Loucy (cell line): Measurements from ENCODE around the gene CGN.

Source experiments
- H2AFZ ChIP-seq: fragments of 200-600 bp; sonication (generic); 2 replicates; pipeline ENCODE4 v1.6.0; 2016; ENCODE audit warnings: antibody characterized with exemption, mild to moderate bottlenecking, low read length, moderate library complexity
- H3F3A ChIP-seq: fragments of 200-600 bp; 2 replicates; pipeline ENCODE4 v1.6.0; 2016; ENCODE audit warnings: antibody characterized with exemption, low read depth, mild to moderate bottlenecking
- H3K27me3 ChIP-seq: fragments of 200-600 bp; sonication (generic); 2 replicates; pipeline ENCODE4 v1.6.1; 2014; ENCODE audit warnings: low read length, mild to moderate bottlenecking; ENCODE audit not compliant: insufficient read depth, poor library complexity, severe bottlenecking
- H3K36me3 ChIP-seq: fragments of 200-600 bp; sonication (generic); 2 replicates; pipeline ENCODE4 v1.6.1; 2016; ENCODE audit warnings: low read length; ENCODE audit not compliant: insufficient read depth
- H3K4me1 ChIP-seq: fragments of 200-600 bp; sonication (generic); 2 replicates; pipeline ENCODE4 v1.5.1; 2014; ENCODE audit warnings: low read length, mild to moderate bottlenecking; ENCODE audit not compliant: insufficient read depth, poor library complexity, severe bottlenecking
- H3K4me2 ChIP-seq: fragments of 200-600 bp; sonication (generic); 2 replicates; pipeline ENCODE4 v1.6.0; 2014; ENCODE audit warnings: antibody characterized with exemption, low read length, low read depth, mild to moderate bottlenecking; ENCODE audit not compliant: poor library complexity, severe bottlenecking
- H3K4me3 ChIP-seq: fragments of 200-600 bp; sonication (generic); 2 replicates; pipeline ENCODE4 v1.5.1; 2014; ENCODE audit warnings: low read length, mild to moderate bottlenecking, mixed read lengths; ENCODE audit not compliant: poor library complexity, severe bottlenecking
- H3K79me2 ChIP-seq: fragments of 200-600 bp; sonication (generic); 2 replicates; pipeline ENCODE4 v1.6.1; 2014; ENCODE audit warnings: low read length; ENCODE audit not compliant: insufficient read depth
- H3K9ac ChIP-seq: fragments of 200-600 bp; sonication (generic); 2 replicates; pipeline ENCODE4 v1.6.0; 2014; ENCODE audit warnings: mild to moderate bottlenecking, low read depth, low read length, moderate library complexity; ENCODE audit not compliant: poor library complexity, severe bottlenecking
- H3K9me2 ChIP-seq: fragments of 200-600 bp; sonication (generic); replicated peaks from 2 replicates; pipeline ENCODE4 v1.6.1; 2016; ENCODE audit warnings: low read depth, low read length, mixed read lengths
- H3K9me3 ChIP-seq: fragments of 200-600 bp; sonication (generic); 2 replicates; pipeline ENCODE4 v1.6.1; 2014; ENCODE audit warnings: mild to moderate bottlenecking, antibody characterized with exemption, low read length, low read depth; ENCODE audit not compliant: insufficient read depth
- H4K20me1 ChIP-seq: fragments of 200-600 bp; sonication (generic); 2 replicates; pipeline ENCODE4 v1.6.0; 2014; ENCODE audit warnings: antibody characterized with exemption, low read length, mild to moderate bottlenecking; ENCODE audit not compliant: insufficient read depth, poor library complexity, severe bottlenecking
- CTCF ChIP-seq: fragments of 200-600 bp; sonication (generic); conservative IDR thresholded peaks from 2 replicates; pipeline ENCODE4 v1.5.1; 2014; ENCODE audit warnings: mild to moderate bottlenecking, antibody characterized with exemption, low read length
- EZH2phosphoT487 ChIP-seq: fragments of 200-600 bp; IDR thresholded peaks from 2 replicates; pipeline ENCODE4 v1.6.1; 2018; ENCODE audit warnings: antibody characterized with exemption, mild to moderate bottlenecking, moderate library complexity, borderline replicate concordance

The CGN gene

GRCh38 chr1:151476083-151476482 lies 35.1 kb upstream of the CGN start:
- Histone ChIP-seq H3K4me1 (no peaks in the 10 kb centered on the region), H4K20me1 (no peaks in the 10 kb centered on the region), H3K36me3 (no peaks in the 10 kb centered on the region), H2AFZ (no peak overlapping the region; the same call in 1 of the 2 replicates), H3K9me2 (no peaks in the 10 kb centered on the region), H3K9me3 (no peaks in the 10 kb centered on the region), H3K4me3 (no peak overlapping the region), H3K9ac (no peak overlapping the region), H3F3A (no peaks in the 10 kb centered on the region), H3K4me2 (no peak overlapping the region), H3K79me2 (no peaks in the 10 kb centered on the region), H3K27me3 (no peaks in the 10 kb centered on the region)
- TF ChIP-seq CTCF (no peak), EZH2phosphoT487 (no peak)

- TF ChIP-seq CTCF = no peak
- TF ChIP-seq EZH2phosphoT487 = no peak
- no peak overlapping the region for H3K4me3 ChIP-seq
- H3K79me2 ChIP-seq = no peaks in the 10 kb centered on the region
- H3K36me3 ChIP-seq = no peaks in the 10 kb centered on the region
- H3K9me2 ChIP-seq = no peaks in the 10 kb centered on the region
- H3K4me2 ChIP-seq = no peak overlapping the region
- no peaks in the 10 kb centered on the region for H3K27me3 ChIP-seq
- H2AFZ ChIP-seq = no peak overlapping the region
- no peaks in the 10 kb centered on the region for H3K4me1 ChIP-seq
- no peaks in the 10 kb centered on the region for H3K9me3 ChIP-seq
- no peaks in the 10 kb centered on the region for H3F3A ChIP-seq
- H4K20me1 ChIP-seq = no peaks in the 10 kb centered on the region
- H3K9ac ChIP-seq = no peak overlapping the region
Observed at GRCh38 chr1:151477066-151477465, 34.1 kb upstream of the CGN start.

GRCh38 chr1:151478140-151478812 lies 32.9 kb upstream of the CGN start:
- H4K20me1 ChIP-seq = no peaks in the 10 kb centered on the region
- H3K9me2 ChIP-seq = no peaks in the 10 kb centered on the region
- H3K4me1 ChIP-seq = no peaks in the 10 kb centered on the region
- no peaks in the 10 kb centered on the region for H3K27me3 ChIP-seq
- H3K9me3 ChIP-seq = no peaks in the 10 kb centered on the region
- H3K4me2 ChIP-seq = no peak overlapping the region
- H3K9ac ChIP-seq = no peak overlapping the region
- H3K79me2 ChIP-seq = no peaks in the 10 kb centered on the region
- H3F3A ChIP-seq = no peaks in the 10 kb centered on the region
- no peak overlapping the region for H3K4me3 ChIP-seq
- no peaks in the 10 kb centered on the region for H3K36me3 ChIP-seq
- TF ChIP-seq EZH2phosphoT487 (no peak), CTCF (no peak)
- no peak overlapping the region for H2AFZ ChIP-seq
